GM21576 (cell line): ENCODE data around the gene IRGQ.
"Not testable (repeated sequence)": the region's sequence is repeated elsewhere in the genome, so short reads cannot be mapped to it uniquely, and the experiment has no call there.

Experiments
- ATAC-seq: cut with Tn5 transposase; IDR thresholded peaks from one replicate; pipeline ENCODE4 v1.9.1; 2021; ENCODE audit warnings: mild to moderate bottlenecking, moderate library complexity; ENCODE audit not compliant: unreplicated experiment

IRGQ gene

DNA sequence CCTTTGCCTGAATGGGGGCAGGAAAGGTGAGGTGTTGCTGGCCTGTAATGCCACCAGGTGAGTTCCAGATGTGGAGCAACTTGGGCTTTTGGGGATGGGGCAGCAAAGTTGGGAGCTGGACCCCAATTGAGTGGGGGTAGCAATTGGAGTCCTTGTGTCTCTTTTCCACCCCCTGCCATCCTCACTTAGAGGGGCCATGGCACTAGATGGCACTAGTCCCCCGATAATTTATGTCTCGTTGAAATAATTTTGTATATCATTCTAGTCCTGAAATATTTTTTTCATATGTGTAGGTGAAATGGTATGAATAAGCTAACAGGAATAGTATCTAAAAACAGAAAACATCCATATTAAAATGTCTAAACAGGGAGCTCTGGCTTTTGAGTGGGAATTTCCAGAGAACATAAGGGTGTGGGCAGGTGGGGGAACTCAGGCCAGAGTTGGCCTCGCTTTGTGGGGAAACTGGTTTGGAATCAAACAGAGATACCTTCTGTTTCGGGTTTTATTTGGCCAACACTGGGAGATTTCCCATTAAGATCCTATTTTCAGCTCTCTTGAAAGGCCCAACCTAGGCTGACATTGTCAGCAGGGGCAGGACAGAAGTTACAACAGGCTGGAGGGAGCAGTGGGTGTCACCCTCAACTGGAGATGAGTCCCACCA is 3.8 kb upstream of the IRGQ start:
- no peak for ATAC-seq

DNA sequence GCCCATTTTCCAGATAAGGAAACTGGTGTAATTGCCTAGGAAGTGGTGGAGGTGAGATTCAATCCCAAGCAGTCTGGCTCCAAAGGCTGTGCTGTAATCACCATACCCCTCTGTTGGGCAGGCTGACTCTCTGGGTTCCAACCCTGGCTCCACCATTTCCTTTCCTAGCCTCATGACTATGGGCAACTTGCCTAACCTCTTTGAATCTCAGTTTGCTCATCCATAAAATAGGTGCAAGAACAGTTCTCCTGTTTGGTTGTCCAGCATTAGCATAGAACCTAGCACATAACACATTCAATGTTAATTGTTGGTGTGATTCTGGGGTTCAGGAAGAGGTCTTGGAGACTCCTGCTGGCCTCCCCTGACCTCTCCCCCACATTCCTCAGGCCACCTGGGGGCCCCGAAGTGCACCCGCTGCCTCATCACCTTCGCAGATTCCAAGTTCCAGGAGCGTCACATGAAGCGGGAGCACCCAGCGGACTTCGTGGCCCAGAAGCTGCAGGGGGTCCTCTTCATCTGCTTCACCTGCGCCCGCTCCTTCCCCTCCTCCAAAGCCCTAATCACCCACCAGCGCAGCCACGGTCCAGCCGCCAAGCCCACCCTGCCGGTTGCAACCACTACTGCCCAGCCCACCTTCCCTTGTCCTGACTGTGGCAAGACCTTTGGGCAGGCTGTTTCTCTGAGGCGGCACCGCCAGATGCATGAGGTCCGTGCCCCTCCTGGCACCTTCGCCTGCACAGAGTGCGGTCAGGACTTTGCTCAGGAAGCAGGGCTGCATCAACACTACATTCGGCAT is 2.7 kb upstream of the IRGQ start:
- no peak for ATAC-seq

DNA sequence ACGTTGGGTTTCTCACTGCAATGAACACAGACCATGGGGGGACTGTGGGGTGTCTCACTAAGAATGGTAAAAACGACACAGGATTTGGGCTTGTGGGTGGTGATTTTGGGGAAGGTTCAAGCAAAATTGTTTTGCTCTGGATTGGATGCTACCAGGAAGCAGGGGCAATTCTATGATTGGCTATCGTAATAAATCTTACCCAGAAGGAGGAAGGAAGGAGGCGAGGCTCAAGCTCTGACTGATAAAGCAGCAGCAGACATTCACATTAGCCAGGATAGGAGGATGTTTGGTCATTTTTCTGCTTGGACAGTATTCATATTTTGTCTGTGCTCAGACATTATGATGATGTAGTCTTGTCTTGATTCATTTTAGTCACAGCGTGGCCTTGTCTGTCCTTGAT is 1.9 kb upstream of the IRGQ start:
- no peak for ATAC-seq

DNA sequence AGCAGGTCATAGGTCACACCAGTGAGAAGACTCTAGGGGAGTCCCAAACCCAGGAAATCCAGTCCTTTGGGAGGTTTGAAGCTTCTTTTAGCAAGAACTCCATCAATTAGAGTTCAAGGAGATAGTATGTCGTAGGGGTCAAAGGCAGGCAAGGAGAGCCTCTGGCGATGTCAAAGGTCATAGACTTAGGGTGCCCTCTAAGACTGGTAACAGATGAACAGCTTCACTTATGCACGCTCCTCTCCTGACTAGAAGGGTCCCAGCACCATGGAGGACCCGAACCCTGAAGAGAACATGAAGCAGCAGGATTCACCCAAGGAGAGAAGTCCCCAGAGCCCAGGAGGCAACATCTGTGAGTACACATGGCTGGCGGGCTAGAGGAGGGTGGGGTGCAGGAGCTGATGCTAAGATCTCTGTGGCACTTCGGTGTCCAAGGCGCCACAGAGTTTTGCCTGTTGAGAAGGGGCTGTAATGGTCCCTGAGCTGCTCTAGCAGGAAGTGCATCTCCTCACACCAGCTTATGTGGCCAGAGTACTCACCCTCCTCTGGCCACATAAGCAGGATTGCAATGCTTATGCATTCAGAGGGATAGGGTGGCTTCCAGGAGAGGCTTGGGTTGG is 1.0 kb upstream of the IRGQ start:
- no peak for ATAC-seq

DNA sequence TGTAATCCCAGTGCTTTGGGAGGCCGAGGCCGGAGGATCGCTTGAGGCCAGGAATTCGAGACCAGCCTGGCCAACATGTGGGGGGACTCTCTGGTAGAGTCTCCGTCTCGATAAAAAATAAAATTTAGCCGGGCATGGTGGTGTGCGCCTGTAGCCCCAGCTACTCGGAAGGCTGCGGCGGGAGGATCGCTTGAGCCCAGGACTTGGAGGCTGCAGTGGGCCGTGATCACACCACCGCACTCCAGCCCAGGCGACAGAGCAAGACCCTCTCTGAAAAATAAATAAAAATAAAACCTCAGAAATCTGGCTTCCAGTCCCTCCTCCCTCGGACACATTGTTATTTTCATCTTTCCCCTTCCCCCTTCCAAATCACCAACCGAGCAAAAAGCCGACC is 332 bp downstream of the IRGQ start:
- peak; percentile 2 for ATAC-seq

DNA sequence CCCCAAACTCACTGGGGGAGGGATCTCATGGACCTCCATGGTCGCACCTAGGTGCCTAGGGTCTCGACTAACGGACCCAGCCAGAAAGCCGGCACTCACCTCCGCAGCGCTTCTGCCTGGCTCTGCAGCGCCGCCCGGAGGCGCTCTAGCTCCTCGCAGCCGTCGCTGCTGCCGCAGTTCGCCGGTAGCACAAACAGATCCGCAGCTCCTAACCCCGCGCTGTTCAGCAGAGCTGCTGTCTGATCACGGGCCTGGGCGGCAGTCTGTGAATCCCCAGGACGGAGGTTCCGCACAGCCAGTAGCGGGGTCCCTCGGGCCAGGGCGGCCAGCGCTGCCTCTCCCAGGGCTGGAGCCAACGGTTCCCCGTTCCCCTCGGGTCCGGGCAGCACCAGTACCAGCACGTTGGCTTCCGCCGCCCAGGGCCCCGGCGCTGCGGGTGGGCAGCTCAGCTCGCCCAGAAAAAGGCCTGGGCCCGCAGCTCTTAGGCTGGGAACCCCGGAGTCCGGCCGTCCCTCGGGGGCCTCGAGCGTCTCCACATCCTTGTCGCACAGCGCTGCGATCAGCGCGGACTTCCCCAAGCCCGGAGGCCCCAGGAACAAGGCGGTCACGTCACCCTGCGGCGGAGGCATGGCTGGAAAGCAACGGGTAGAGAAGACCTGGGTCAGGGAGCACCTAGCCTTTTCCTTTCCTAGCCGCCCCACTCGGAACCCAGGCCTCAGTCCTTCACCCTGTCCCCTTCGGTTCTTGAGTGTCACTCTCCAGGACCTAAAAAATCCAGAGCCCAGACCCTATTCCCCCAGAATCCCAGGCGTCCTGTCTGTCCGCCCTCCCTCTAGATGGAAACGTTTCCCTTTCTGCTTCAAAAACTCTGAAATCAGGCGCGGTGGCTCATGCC is 977 bp downstream of the IRGQ start:
- no peak for ATAC-seq

DNA sequence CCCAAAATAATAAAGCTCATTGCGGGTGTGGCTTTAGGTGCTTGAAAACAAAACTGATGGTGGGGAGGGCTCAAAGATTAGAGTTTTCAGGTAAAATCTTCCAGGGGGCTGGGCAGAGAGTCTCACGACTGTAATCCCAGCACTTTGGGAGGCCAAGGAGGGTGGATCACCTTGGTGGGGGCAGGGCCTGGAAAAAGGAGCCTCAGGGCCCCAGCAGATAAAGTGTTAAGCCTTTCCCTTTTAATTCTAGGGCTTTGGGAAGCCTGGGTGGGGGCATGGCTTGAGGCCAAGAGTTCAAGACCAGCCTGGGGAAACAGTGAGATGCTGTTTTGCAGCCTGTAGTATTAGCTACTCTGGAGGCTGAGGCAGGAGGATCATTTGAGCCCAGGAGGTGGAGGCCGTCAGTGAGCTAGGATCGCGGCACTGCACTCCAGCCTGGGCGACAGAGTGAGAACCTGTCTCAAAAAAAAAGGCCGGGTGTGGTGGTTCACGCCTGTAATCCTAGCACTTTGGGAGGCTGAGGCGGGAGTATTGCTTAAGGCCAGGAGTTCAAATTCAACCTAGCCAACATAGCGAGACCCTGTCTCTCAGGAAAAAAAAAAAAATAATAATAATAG is 1.7 kb downstream of the IRGQ start:
- ATAC-seq = no peak

DNA sequence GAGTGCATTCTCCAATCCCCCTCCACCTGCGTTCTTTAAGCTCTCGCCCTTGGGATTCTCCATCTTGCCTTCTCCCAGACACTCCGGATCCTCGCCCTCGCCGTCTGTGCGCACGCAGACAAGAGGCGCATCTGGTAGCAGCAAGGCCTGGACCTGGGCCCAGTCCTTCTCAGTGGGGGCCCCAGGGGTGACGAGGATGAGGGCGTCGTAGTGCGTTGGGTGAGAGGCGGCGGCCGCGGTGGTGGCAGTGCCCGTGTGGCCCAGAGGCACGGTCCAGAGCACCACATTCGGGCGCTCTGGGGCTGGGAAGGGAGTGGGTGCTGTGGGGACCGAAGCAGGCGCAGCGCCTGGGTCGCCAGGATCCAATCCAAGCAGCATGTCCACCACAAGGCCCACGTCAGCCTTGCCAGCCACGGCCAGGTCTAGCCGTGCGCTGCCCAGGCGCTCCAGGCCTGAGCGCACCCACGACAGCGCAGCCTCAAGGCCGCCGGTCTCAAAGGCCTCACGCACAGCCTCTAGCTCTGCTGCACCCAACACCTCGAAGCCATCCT is 3.1 kb downstream of the IRGQ start:
- ATAC-seq = no peak

DNA sequence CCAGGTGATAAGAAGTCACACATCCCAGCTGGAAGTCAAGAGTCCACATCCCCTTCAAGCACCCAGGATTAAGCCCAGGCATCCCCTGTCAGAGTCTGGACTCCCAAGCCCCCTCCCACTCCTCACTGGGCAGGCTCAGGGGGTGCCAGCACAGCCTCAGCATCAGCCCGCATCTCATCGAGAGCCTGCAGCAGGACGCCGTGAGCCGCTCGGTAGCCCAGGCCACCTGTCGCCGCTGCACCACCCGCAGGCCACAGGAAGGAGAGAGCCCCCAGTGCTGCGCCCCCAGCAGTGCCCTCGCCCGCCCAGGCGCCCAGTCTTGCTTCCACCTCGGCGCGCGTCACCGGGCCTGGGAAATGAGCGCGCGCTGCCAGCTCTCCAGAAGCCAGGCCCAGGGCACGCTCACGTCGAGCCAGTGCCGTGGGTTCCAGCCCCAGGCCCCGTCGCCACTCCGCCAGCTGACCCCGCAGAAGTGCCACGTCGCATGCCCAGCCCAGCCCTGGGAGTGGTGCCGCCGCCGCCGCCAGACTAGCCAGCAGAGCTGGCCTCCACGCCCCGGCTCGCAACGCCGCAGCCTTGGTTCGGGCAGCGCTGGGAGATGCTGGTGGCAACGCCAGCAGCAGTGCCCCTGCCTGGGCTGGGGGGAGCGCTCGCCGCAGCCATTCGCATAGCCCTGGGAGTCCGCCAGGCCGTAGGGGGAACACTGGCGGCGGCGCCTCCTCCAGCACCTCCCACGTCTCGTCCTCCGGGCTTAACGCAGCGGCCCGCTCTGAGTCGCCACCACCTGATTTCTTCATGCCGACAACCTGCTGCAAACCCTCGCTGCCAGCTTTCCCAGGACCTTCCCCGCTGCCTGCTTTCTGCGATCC is 3.8 kb downstream of the IRGQ start:
- ATAC-seq = no peak

DNA sequence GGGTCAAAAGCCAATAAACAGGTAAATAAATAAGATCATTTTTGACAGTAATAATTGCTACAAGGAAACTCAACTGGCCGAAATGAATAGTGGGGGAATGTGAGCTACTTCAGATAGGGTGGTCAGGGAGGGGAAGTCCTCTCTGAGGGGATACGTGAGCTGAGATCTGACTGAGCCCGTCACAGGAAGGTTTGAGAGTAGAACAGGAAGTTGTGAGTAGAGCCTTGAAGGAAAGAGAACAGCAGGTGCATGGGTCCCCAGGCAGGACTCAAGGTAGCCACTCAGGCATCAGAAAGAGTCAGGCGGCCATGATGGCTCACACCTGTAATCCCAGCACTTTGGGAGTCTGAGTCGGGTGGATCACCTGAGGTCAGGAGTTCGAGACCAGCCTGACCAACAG is 6.3 kb downstream of the IRGQ start:
- ATAC-seq = no peak

DNA sequence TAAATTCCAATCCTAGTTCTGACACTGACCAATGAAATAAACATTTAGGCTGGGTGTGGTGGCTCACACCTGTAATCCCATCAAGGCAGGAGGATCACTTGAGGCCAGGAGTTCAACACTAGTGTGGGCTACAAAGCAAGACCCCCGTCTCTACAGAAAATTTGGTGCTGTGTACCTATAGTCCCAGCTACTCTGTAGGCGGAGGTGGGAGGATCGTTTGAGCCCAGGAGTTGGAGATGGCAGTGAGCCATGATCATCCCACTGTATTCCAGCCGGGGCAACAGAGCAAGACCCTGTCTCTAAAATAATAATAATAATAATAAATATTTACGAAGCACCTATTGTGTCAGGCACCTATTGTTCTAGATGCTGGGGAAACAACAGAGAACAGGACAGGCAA is 6.7 kb downstream of the IRGQ start:
- no peak for ATAC-seq

DNA sequence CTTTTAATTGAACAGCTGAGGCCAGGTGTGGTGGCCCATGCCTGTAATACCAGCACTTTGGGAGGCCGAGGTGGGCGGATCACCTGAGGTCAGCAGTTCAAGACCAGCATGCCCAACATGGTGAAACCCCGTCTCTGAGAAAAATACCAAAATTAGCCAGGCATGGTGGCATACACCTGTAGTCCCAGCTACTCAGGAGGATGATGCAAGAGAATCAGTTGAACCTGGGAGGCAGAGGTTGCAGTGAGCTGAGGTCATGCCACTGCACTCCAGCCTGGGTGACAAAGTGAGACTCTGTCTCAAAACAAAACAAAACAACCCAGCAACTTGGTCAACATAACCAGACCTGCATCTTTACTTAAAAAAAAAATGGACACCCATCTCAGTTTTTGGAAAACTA is 8.9 kb downstream of the IRGQ start:
- ATAC-seq = not testable (repeated sequence)

DNA sequence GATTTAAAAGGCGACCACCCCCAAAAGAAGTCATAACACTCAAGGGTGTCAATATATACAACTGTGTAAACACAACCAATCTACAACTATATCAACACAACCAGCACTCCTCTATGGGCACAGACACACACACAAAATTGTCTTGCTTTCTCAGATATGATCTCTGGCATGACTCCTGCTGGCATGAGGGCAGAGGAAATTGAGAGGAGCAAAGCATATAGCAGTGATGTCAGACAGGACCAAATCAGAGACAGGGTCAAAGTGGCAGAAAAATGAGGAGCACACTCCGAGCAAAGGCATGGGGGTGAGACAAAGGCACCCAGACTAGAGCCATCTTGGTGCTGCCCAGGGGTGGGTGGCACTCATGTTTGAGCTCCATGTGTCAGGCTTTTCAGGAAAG is 9.6 kb downstream of the IRGQ start:
- no peak for ATAC-seq

DNA sequence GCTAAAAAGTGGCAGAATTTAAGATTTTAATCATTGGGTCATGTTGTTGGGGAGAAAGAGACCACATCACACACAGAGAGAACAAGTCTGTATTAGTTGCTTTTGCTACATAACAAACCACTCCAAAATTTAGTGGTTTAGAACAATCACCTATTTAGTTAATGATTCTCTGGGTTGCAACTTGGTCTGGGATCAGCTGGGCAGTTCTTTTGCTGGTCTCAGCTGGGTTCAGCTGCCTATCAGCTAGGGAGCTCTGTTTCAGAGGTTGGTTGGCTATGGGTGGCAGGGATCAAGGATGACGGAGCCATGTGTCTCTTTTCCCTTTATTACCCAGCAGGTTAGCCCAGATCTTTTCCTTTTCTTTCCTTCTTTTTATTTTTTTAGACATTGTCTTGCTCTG is 11.4 kb downstream of the IRGQ start:
- ATAC-seq = no peak

DNA sequence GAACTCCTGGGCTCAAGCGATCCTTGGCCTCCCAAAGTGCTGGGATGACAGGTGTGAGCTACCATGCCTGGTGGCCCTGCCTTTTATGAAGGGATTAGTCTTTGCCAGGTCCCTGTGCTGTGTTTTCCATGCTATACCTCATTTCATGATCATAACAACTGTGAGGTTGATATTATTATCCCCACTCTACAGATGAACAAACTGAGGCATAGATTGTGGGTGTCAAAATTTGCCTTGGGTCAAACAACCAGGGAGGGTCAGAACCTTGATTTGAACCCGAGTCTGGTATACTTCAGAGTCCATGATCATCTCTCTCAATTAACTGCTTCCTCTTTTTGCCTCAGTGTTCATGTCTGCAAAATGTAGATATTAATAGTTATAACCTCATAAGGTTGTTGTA is 13.4 kb downstream of the IRGQ start:
- ATAC-seq = no peak

DNA sequence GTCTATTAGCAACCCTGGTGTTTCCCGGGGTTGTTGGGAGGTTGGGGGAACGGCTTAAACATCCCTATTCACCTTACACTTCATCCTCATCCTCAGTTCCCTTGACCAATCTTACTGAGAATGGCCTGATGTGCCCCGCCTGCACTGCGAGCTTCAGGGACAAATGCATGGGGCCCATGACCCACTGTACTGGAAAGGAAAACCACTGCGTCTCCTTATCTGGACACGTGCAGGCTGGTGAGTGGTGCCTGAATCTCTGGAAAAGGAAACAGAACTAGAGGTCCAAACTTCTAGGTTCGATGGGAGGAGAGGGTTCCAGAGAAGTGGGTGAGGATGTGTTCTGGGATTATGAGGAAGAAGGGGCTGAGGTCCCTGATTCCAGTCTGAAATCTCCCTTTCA is 14.5 kb downstream of the IRGQ start:
- no peak for ATAC-seq

DNA sequence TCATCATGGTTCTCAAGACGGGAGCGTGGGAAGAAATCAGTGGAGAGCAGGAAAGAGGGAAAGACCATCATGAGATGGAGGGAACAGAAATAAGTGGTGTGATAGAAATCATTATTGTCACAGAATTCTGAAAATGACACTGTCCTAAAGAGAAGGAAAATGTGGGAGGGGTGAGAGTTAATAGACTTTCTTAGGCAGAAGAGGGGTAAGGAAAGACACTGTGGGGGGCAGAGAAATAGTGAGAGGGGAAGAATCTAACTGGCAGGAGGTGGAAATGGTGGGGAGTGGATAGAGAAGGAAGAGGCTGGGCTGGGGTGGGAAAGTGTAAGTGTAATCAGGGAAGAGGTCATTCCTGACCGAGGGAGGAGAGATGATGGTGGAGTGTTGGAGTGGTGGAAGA is 17.1 kb downstream of the IRGQ start:
- no peak for ATAC-seq

DNA sequence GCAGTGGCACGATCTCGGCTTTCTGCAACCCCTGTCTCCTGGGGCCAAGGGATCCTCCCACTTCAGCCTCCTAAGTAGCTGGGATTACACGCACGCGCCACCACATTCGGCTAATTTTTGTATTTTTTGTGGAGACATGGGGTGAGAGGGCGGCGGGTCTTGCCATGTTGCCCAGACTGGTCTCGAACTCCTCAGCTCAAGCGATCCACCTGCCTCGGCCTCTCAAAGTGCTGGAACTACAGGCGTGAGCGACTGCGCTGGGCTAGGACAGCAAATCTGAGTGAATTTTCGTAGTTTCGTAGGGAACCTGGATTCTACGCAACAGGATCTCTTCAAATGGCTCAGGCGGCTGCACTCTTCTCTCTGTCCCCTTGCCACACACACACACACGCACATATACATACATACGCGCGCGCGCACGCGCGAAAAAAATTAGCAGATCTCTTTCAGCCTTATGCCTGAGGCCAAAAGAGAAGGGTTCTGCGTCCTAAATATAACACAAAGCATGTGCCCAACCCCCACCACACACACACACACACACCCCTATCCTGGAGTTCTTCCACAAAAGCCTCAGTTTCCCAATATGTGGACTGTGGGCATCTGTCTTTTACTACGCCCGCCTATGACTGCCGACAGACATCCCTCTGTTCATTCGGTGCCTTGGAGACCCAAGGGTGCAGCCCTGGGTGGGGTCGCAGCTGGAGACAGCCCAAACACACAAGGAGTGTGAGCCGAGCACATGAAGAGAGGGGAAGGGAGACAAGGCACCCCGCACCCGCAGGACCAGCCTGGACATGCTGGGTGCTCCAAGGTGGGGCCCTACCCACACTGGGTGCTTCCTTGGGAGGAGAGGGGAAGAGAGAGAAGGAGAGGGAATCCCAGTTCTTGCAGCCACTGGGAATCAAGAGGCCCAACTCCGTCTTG is 19.7 kb downstream of the IRGQ start:
- ATAC-seq = no peak
